HG02763 (cell line): Measurements from ENCODE around the gene L3MBTL4.
A peak's percentile ranks its signal among the peaks of the same experiment; 100 is the strongest.

Source experiments
- ATAC-seq: cut with Tn5 transposase; IDR thresholded peaks from one replicate; pipeline ENCODE4 v1.9.1; 2021; ENCODE audit warnings: mild to moderate bottlenecking, moderate library complexity; ENCODE audit not compliant: unreplicated experiment

Gene L3MBTL4

DNA sequence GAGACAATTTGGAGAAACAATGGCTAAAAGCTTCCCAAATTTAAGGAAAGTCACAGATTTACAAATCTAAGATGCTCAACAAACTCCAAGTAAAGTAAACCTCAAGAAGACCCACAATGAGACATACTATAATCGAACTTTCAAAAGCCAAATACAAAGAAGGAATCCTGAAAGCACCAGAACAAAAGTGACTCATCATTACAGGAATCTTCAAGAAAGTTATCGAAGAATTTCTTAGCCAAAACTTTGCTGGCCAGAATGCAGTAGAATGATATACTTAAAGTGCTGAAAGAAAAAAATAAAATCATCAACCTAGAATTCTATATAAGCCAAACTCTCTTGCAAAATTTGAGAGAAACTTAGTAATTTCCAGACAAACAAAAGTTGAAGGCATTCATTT lies 412.8 kb downstream of the L3MBTL4 start:
- ATAC-seq = no peak

DNA sequence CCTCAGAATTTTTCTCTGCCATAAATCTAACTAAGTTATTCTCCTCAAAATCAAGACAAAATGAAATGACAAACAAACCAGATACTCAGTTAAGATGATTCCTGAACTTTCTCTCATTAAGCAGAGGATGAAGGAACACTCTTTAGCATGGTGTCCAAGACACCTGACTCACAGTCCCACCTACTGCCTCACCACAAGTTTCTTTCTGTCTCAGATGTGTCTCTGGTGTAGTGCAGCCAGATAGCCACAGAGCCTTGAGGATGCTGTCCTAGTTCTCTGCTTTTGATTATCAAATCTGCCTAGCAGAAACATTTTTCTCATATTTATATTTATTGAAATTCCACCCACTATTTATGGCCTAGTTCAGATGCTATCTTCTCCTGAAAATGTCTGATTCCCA lies 415.8 kb downstream of the L3MBTL4 start:
- ATAC-seq = peak; percentile 97

DNA sequence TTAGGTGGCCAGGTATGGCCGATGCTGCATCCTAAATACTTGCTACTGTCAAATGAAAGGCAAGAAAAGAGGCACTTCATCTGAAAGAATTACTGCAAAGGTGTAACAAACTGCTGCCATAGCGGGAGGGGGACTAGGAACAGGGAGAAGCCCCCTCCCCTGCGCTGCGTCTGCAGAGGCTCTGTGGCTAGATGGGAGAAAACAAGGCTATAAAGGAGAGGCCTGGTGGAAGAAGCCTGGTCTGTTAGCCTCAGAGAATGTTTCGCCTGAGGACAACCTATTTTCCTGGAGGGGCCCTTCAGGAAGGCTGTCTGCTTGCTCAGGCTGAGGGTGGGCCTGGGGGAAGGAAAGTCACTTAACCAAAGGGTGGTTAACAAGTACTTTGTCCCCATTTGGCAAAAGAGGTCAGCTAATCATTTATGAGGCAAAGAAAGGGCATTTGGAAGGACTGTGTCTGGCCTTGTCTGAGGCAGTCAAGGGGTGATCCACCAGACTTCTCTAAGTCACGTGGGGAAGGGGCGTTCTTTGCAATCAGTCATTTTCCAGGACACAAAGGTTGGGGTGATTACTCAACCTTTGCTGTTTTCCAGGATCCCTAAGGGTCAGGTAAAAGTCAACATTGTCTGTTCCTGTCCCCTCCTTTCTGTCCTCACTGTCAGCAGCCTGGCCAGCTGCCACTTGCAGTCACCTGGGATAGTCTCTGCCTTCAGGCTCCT lies 416.4 kb downstream of the L3MBTL4 start:
- ATAC-seq = peak; percentile 34

DNA sequence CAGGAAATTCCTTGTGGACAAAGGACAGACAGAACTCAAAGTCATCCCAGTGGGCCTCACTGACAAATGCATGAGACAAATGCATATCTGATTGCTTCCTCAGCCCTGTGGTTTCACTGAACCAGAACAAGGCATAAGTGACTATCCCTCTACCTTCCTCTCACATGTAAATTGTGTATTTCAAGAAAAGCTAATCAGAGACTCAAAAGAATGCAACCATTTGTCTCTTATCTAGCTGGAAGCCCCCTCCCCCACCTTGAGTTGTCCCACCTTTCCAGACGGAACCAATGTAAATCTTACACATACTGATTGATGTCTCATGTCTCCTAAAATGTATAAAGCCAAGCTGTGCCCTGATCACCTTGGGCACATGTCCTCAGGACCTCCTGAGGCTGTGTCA lies 417.4 kb downstream of the L3MBTL4 start:
- no peak for ATAC-seq

DNA sequence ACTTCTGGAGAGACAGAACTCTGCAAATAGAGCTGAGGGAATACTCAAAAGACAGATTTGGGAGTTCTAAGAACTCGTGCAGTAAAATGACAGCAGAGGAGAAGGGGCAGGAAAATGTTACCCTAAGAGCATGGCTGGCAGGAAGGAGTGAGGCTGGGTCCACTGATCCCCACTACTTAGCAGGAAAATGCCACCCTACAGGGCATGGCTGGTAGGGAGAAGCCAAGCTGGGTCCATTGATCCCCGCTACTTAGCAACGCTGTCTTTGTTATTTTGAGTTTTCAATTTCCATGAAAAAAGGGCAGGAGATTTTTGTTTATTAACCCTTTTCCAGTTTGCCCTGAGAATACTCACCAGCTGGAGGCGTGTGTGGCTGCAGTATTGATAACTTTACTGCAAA lies 419.1 kb downstream of the L3MBTL4 start:
- ATAC-seq = no peak

DNA sequence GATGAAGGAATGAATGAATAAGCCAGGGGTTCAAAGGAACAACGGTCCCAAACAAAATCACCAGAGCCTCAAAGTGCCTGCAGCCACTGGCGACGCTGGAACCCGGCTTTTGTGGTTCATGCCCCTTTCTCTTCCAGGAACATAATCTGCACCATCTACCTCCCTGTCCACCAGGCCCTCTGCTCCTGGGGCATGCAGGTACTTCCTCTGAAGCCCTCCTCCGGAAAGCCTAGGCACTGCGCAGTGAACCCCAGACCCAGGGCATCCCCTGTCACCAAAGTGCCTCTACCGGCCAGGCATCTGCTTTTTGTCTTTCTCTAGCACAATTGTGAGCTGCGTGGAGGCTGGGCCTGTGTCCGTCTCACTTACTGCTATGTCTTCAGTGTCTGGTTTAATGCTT lies 420.8 kb downstream of the L3MBTL4 start:
- ATAC-seq = no peak

DNA sequence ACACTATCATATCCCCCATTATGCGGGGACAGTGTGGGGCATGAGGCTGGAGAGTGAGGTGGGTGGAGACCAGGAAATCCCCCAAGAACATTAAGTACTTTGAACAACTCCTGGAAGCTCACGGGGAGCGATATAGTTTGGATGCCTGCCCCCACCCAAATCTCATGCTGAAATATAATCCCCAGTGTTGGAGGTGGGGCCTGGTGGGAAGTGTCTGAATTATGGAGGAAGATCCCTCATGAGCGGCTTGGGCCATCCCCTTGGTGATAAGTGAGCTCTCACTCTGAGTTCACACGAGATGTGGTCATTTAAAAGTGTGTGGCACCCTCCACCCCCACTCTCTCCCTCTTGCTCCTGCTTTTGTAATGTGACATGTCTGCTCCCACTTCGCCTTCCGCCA lies 422.3 kb downstream of the L3MBTL4 start:
- no peak for ATAC-seq

DNA sequence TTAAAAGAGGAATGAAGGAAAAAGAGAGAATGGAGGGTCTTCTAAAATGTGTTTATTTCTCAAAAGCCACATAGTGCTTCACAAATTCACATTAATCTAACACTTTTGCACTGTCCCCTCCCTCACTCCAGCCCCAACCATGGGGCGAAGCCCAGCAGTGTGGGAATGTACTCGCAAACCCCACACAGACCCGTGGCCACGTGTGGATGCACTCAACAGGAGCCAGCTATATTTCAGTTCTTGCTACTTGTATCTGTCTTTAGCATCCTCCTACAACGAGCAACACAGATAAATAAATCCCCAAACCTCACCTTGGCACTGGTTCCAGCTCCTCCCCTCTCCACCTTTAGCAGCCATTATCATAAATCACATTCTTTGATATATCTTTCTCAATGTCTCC lies 427.5 kb downstream of the L3MBTL4 start:
- ATAC-seq = no peak

DNA sequence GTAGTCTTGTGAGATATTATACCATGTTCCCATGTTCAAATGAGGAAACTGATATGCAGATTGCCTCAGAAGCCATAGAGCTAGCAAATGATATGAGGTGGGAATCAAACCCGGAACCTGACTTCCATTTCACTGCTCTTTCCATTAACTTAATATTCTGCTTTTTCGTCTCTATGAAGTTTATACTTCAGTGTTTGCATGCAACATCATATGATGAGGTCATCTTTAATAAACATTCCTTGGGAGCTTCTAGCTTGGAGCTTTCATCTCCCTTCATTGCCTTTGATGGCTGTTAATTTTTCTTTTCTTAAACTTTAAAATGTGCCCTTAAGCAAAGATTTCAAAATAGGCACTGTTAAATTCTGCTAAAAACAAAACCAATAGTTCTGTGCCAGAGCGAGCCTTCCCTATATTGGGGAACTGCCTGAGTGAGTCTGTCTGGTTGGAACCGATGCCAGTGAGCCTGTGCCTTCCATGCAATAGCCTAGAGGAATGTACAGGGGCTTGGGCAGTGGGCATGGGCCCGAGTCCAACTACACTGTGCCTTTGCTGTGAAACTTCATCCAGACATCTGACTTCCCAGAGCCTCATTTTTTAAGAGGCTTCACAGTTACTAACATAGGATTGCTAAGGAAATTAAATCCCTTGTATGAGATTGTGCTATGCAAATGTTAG lies 428.3 kb downstream of the L3MBTL4 start:
- no peak for ATAC-seq

DNA sequence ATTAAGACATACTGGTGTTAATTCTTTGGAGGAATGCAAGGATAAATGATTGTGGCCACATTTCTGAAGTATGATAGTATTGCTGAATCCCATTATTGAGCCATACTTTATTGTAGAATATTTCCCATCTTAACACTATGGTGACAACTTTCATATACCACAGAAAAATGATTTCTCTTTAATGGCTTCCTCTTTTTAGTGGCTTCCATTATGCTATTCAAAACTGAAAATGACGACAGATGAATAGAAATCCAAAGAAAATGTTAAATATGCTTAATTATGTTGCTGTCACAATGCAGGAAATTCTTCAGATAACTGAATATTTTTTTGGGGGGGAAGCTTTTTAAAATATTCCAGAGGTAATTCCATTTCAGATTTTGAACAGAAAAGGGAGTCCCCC lies 430.5 kb downstream of the L3MBTL4 start:
- no peak for ATAC-seq

DNA sequence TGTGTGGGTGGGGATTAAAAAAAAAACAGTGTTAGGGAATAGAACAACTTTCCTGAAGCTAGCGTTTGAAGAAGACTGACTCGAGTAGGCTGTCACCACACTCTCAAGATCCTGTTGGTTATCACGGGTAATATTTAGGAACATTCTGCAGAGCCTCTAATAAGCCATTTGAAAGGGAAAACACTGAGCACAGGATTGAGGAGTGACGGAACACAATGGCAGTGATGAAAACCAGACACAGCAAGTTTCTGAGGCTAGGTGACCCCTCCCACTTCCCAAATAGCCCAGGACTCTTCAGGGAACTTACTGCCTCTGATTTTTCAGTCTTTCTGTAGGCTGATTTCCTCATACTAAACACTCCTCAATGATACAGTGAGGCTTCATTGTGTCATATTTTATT lies 431.2 kb downstream of the L3MBTL4 start:
- no peak for ATAC-seq

DNA sequence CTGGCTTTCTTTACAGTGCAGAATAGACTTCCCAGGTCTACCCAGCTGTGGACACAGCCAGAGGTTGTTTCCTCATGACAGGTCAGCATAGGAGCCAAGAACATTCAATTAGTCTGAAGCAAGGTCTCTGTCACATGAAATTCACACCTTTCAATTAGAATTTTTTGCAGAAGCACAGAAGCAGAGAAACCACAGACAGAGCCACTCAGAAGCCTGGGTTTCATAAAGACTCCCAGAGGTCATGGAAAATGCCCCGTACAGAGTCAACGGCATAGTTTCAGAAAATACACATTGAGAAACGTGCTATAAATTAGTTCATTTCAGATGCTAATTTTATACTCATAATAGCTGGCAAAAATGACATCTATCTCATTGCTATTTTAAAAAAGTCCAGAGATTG lies 432.4 kb downstream of the L3MBTL4 start:
- ATAC-seq = no peak

DNA sequence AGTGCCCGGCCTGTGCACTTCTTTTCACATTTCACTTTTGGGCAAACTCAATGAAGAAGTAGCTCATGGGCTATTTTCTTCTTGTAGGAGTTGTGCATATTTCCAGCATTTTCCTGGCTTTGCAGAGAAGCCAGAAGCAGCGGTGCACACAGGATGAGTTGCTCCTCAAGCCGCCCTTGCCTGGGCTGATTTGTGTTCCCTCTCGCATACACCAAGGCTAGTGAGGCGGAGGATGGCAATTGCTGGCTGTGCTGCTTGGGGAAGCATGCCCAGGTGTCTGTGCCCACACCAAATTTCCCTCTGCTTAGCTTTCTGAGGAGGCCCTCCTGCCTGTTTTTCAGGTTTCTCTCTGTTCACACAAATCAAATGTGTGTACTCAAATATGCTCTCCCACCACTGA lies 434.0 kb downstream of the L3MBTL4 start:
- ATAC-seq = no peak

DNA sequence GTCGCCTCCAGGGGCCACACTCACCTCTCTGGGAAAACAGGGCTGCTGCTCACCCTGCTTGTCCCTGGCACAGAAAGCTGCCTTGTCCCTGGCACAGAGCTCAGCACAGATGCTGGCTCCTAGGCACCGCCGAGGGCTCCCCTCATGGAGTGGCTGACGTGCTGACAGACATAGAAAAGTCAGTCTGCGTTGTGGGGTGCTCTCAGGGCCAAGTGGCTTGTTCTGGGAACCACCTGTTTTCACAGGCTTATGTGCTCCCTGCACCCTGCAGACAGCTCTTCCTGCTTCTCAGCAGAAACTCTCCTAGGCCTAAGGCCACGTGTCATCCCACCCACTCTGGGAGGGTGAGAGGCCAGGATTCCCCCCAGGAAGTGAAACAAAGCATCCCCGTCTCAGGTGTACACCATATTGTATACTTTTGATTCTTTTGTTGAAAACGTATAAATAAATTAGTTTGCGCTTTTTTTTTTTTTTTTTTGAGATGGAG lies 434.7 kb downstream of the L3MBTL4 start:
- peak; percentile 72 for ATAC-seq

DNA sequence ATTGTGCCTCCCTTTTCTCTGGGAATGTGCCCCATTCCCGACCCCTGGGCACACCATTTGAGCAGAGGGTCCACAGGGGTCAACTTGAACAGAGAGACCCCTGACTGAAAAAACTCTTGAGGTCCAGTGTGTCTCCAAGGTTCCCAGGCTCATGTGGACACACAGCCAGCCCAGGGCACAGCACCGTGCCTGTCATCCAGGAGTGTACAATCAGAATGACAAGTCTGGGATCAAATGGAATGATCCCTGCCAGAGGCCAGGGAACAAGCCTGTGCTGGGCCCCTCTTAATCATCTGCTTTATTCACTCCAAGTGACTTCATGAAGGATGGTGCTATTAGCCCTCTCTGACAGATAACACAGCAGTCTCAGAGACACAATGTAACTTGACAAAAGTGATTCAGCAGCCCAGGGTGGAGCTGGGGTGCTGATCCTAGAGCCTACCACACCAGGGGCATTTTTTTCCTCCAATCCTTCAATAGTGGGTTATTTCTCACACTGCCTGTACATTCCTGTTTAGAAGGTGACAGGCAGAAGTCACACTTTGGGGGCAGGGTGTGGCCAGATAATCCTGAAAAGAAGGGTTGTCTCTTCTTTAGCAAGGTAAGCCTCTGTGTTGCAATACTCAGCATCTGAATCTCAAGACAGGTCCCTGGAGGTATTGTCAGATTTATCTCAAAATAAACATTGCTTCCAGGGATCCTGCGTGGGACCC lies 435.4 kb downstream of the L3MBTL4 start:
- ATAC-seq = no peak

DNA sequence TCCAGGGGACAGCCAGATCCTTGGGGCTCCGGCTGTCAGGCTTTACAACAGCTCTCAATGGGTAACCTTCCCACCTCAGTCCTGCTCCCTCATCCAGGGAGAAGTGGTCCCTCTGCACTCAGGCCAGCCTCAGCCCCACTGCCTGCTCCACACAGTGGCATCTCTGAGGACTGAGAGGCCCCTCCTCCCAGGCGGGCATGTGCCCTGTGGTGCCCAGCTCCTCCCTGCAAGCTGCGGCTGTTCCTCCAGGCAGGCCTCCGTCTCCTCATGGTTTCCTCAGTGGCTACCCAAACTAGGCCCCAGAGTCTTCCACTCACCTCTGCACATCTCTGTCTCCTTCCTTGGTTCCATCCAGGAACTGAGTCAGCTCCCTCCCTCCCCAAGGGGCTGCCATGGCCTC lies 437.7 kb downstream of the L3MBTL4 start:
- no peak for ATAC-seq

DNA sequence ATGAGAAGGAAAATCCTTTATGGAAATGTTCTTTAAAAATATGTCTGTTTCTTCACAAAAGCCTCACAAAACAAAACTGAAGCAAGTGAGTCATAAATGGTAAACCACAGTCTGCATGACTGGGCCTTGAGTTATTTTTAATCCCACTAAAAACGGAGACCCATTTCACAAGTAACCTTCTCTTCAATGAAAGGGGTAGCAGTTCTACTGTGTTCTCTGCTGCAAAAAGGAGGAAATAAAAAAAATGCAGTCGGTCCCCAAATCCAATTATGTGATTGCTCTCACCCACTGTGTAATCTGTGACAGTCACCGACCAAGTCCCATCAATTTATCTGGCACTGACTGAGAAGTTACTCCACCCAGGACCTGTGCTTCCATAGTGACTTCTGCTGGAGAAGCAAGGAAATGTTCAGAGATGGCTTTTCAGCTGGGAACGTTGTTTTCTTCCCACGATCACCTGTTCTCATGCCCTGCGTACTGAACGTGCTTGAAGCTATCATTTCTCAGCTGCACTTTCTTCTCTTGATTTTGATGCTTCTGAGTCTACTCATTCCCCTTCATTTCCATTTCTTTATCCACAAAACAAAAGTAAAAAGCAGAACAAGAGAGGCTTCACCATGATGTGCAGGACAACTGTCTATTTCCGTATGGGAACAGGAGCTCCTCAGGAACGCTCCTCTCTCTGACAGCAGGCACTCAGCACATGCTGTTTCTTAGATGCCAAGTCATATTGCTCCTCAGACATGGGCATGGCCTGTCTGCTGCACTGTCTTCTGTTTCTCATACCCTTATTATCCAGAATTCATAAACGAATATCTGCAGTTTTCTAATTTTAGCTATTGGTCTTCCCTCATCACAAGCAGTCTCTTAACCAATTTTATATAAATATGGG lies 439.4 kb downstream of the L3MBTL4 start:
- peak; percentile 67 for ATAC-seq

DNA sequence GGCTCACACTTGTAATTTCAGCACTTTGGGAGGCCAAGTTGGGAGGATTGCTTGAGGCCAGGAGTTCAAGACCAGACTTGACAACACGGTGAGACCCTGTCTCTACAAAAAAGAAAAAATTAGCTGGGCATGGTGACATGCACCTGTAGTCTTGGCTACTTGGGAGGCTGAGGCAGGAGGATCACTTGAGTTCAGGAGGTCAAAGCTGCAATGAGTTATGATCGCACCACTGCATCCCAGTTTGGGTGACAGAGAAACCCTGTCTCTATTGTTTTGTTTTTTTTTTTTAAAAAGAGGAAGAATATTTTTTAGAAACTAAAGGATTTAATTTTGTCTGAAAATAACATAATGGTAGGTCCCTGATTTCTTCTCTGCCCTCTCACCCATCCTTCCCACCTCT lies 440.0 kb downstream of the L3MBTL4 start:
- no peak for ATAC-seq

DNA sequence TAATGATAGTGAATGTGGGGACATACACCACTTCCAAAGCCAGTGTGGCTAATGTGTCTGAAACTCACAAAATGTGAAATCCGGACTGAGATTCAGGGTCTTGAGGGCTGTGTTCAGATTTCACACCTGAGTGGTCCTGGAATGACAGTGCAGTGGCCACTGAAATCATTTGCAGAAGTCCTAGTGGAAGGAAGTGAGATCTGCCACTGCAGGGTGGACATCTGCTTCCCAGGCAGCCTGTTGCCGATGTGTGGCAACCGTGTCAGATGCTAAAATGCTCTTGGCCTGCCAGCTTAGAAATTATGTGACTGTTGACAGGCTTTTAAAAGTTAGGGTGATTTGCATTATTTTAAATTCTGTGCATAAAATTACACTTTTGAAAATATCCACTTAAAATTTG lies 441.6 kb downstream of the L3MBTL4 start:
- ATAC-seq = no peak

DNA sequence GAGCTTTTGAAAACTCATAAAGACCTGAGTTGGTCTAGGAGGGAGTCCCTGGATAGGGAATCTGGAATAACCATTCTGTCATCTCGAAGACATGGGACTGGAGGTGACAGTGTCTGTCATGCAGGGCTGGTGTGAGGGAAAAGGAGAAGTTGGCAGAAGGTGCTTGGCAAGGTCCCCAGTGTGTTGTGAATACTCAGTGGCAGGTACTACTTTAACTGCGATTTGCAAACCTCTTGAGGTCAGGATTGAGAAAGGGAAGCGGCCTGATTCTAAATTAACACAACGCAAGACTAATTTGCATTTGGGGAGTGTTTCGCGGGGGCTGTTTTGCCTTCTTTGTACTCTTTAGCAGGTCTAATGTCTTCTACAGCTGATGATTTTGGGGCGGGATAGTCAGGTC lies 442.4 kb downstream of the L3MBTL4 start:
- peak; percentile 57 for ATAC-seq

DNA sequence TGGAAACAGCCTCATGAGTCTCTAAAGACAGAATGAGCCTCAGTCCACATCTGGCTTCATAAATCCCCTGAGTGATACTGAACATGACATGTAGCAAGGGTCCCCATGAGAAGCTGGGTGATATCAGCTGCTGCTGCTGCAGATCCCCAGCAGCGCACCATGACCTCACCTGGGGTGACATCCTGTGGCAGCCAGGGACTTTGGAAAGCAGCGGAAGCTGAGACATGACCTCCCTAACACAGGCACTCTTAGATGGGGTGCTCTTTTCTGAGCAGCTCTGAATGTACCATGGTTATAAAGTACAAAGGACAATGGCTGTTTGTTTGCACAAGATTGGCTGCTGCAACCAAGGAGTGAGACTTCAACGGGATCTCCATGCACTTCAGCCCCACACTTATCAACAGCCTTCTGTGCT lies 444.7 kb downstream of the L3MBTL4 start:
- ATAC-seq = no peak
